GM12878 (cell line): Measurements from ENCODE around the gene DNAJC3.

Source experiments
- CEBPB ChIP-seq, 2 experiments: fragments of 150-350 bp in 1 of 2; IDR thresholded peaks; 2 replicates each; pipeline ENCODE4 v1.6.1; 2012 to 2014; ENCODE audit warnings: low read depth in 2 of 2, low read length in 2 of 2, borderline replicate concordance in 1 of 2, inconsistent platforms in 1 of 2
- CTCF ChIP-seq, 3 experiments: IDR thresholded peaks in 2 of 3; conservative IDR thresholded peaks in 1 of 3; 2 replicates each; pipeline ENCODE4 v1.5.1; 2011; ENCODE audit warnings: low read depth in 3 of 3, low read length in 3 of 3, mild to moderate bottlenecking in 3 of 3, control low read depth in 2 of 3, moderate library complexity in 2 of 3, inconsistent platforms in 1 of 3, mixed read lengths in 1 of 3; ENCODE audit not compliant: control insufficient read depth in 2 of 3, insufficient read depth in 1 of 3; ENCODE audit errors: extremely low read depth in 1 of 3
- PBX3 ChIP-seq: IDR thresholded peaks from 2 replicates; pipeline ENCODE4 v1.6.1; 2011; ENCODE audit warnings: mild to moderate bottlenecking, low read depth, low read length, moderate library complexity; ENCODE audit not compliant: insufficient replicate concordance

GRCh38 chr13:95644601-95645052, 32.3 kb upstream of the DNAJC3 start, which contains the start of gene DZIP1:
- TF ChIP-seq CEBPB (IDR thresholded peaks at IDR 0.05; ENCODE audit: borderline replicate concordance in 1 of 2, low read depth in 2 of 2, low read length in 2 of 2) (no peak), CTCF (IDR thresholded peaks at IDR 0.05 in 2 of 3, conservative IDR thresholded peaks at IDR 0.05 in 1 of 3; ENCODE audit: control insufficient read depth in 2 of 3, extremely low read depth in 1 of 3, insufficient read depth in 1 of 3, low read depth in 3 of 3, low read length in 3 of 3) (no peak), PBX3 (no peak)
